Activated gamma-delta T cell treated with anti-CD3 and anti-CD28 coated beads, Interleukin-2, amount 50 U/mL, for 16 hours (primary cell): ENCODE data around the gene FAM111A.

Experiments
- DNase-seq: peaks from one replicate; pipeline ENCODE4 v3.0.0-alpha.2; 2020; ENCODE audit warnings: low read depth

FAM111A gene

DNA sequence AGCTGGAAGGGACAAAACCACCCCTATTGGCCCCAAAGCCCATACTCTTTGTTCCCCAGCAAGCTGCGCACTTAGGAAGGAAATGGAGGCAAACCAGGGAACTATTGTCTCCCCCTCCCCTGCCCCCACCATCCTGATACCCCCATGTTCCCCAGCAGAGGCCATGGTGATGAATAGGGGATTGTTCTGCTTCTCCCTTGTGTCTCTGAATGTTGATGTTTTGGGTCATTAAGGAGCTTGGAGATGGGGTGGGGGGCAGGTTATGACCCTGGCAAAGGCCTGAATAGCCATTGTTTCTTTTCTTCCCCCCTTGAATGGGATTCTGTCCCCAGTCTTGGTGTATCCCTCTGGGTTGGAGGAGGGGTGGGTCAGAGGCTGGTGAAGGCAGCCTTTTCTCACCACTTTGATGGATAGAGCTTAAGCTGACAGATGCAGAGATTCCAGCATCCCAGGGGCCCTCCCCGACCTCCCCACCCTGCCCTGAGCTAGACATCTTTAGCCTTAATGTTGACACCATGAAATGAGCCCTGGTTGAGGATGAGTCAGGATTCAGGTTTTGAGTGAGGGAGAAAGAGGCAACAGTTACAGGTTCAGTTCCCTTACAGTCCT is 37.6 kb downstream of the FAM111A start:
- DNase-seq = no peak

DNA sequence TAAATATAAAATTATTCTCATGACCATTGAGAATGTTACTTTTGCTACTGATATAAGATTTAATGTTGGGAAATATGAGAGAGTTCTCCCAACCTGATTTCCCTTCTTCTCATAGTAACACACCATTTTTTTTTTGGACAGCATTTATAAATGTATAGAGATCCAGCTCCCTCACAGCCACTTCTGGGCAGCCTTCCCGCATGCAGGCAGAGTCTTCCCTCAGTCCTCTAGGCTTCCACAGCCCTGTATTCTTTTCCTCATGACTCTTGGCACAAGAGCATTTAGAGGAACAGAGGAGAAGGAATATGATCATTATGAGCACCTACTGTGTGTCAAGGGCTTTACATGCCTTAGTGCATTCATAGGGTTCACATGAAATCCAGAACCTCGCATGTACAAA is 38.3 kb downstream of the FAM111A start:
- DNase-seq = no peak

DNA sequence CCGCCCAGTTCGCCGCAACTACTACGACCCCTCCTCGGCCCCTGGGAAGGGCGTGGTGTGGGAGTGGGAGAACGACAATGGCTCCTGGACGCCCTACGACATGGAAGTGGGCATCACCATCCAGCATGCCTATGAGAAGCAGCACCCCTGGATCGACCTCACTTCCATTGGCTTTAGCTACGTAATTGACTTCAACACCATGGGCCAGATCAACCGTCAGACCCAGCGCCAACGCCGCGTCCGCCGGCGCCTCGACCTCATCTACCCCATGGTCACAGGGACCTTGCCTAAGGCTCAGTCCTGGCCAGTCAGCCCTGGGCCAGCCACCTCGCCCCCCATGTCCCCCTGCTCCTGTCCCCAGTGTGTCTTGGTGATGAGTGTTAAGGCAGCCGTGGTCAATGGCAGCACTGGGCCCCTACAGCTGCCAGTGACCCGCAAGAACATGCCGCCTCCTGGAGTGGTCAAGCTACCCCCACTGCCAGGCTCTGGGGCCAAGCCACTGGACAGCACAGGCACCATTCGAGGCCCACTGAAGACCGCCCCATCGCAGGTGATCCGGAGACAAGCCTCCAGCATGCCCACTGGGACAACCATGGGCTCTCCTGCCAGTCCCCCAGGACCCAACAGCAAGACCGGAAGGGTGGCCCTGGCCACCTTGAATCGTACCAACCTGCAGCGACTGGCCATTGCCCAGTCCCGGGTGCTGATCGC is 39.2 kb downstream of the FAM111A start:
- no peak for DNase-seq

DNA sequence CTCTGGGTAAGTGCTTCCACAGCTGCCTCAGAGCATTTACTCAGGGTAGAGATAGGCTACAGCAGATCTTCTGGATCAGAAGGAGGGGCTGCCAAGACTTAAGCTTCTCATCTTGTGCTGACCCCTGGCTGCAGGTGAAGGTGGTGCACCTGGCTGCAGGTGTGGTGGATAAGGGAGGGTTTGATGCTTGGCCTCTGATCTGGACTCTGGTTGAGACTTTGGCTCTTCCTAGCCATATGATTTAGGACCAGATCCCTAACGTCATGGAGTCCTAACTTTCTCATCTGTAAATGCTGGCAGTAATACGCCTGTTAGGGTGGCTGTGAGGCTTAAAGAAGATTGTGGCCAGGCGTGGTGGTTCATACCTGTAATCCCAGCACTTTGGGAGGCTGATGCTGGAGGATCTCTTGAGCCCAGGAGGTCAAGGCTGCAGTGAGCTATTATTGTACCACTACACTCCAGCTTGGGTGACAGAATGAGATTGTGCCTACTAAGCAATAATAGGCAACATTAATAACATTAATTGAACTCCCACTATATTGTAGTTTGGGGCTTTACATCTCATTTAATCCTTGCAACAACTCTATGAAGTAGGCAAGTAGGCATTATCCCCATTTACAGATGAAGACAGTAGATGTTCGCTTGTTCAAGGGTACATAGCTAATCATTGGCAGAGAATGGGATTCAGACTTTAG is 39.9 kb downstream of the FAM111A start:
- DNase-seq = no peak

GRCh38 chr11:59183771-59184170 is 41.1 kb downstream of the FAM111A start:
- DNase-seq = no peak

GRCh38 chr11:59184691-59185339 is 42.2 kb downstream of the FAM111A start:
- DNase-seq = no peak

DNA sequence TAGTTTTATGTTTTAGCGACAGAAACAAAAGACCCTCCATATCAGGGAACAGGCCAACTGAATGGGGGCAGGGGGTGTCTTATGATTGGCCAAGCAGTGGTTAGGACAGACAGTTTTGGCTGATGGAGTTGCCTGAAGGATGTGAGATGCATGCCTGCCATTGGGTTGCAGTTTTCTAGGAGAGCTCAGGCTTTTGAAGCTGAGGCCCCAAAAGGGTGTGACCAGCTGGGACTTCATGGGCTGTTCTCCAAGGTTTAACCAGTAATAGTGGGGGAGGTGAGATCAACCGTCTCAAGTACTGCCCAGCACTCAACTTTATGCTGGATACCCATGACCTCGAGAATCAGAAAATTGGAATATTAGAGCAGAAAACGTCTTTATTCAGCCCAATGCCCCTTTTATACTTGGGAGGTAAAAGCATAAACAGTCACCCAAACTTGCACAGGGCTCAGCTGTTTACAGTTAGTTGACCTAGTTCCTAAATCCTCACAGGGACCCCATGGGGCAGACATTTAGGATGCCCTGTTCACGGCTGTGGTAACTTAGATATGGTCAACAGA is 42.8 kb downstream of the FAM111A start:
- DNase-seq = no peak

- peak; percentile 19 for DNase-seq
Measured at GRCh38 chr11:59186130-59186594, 43.5 kb downstream of the FAM111A start.

DNA sequence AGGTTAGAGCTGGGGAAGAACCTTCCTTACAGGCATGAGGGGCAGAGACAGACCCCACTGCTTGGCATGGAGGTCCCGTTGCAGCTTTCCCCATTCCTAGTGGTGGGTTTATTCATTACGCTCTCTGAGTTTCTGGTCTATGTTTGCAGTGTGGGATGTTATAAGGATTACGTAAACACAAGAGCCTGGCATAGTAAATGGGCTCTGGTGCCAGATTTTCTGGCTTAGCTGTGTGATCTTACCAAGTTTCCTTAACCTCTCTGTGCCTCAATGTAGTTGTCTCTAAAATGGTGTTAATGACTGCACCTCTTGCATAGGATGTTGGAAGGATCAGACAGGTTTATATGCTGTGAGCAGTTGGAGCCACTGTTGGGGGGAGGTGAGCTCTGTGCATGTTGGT is 44.4 kb downstream of the FAM111A start:
- DNase-seq = no peak

GRCh38 chr11:59187587-59187986 is 44.9 kb downstream of the FAM111A start:
- DNase-seq = no peak

DNA sequence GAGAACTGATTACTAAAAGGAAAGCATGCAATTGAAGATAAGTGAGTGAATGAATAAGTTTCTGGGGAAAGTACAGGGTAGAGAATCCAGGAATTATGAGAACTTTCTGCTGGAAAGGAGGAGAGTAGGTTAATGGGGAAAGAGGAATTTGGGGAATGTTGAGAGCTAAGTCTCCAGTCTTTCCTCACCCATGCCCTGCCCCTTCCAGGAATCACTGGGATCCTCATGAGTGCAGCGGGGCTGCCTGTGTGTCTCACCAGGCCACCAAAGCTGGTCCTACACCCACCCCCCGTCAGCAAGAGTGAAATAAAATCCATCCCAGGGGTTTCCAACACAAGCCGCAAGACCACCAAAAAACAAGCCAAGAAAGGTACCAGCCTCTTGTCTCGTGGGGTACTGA is 46.3 kb downstream of the FAM111A start:
- DNase-seq = no peak

DNA sequence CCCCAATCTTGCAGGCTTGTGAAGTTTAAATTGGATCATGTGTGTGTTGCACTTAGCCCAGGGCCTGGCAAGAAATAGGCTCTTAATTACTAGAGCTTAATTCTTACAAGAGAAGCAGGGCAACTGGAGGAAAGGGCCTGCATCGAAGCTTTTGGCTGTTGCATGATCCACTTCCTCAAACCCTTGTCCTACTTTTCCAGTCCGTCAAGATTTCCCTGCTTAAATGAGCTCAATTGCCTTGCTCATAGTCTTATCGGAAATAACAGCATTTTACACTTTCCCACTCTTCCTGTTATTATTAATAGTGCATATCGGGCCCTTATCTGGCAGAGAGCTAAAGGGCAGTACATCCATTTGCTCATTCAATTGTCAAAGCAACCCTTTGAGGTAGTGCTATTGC is 47.3 kb downstream of the FAM111A start:
- no peak for DNase-seq

- DNase-seq = no peak
Measured at GRCh38 chr11:59191095-59191494, 48.4 kb downstream of the FAM111A start.

DNA sequence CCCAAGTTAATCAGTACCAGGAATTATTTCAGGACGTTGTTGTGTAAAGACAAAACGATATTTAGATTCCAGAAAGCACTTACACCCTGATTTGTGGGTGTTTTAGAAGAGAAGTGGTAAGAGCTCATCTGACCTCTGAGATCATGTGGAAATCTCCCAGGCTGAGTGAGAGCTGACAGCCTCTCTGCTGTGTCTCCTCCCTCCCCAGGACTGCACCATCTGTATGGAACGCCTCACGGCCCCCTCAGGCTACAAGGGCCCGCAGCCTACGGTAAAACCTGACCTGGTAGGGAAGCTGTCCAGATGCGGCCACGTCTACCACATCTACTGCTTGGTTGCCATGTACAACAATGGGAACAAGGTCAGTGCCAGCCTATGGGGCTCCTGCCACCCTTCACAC is 49.2 kb downstream of the FAM111A start:
- DNase-seq = no peak

DNA sequence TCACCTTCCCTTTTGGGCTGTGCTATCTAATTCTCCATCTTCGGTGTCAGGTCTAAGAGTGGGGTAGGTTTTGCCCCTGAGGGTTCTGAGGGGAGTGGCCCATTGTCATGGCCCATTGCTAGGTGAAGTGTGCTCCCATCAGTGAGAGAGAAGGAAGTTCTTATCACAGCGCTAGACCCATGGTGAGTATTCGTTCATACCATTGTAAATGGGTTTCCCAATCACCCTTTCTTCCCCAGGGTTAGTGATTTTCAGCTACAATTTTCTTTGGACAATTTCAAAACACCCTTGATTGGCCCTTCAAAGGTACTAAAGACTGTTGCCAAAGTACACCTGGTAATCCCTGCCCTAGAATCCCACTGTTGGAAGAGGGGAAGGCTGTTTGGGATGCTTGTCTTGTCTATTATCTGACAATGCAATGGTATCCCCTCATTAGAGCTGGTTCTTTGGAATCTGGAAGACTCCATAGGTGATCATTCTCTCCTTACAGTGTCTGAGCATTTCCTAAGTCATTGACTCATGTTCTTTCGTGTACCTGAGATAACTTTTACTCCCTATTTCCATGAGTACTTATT is 49.9 kb downstream of the FAM111A start:
- no peak for DNase-seq

DNA sequence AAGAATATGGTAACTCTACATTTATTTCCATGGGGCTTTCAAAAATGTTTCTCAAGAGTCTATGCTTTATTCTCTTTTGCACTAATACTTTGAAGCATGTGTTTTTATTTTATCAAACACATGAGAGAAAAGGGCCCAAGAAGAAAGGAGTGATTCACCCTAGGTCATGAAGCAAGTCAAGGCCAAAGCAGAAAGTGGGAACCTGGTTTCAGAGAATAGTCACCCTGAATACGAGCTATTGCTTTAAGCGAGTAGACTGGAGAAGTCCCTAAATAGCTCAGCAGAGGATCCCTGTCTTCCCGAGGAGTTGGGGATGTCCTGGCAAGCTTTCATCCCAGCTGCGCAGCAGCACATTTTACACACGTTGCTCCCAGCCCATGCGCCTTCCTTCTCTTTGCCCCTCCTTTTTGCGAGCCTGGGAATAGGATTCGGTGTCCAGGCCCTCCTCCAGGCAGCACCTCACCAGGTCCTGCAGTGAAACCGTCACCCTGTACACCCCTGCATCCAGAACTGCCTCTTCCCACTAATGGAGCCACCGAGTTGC is 51.0 kb downstream of the FAM111A start:
- no peak for DNase-seq

DNA sequence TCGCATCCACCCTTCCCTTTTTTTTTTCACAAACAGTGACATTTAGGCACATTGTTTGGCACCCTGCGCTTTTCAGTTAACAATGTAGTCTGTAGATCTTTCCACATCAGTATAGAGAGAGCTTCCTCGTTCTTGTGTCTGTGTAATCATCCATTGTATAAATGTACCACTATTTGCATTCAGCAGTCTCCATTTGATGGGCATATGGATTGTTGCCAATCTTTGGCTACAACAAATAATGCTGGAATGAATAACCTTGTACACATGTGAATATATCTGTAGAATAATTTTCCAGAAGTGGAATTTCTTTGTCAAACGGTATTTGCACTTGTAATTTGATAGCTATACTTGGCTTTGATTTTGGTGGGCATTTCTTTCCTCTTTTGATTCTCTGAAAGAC is 52.9 kb downstream of the FAM111A start:
- DNase-seq = no peak

DNA sequence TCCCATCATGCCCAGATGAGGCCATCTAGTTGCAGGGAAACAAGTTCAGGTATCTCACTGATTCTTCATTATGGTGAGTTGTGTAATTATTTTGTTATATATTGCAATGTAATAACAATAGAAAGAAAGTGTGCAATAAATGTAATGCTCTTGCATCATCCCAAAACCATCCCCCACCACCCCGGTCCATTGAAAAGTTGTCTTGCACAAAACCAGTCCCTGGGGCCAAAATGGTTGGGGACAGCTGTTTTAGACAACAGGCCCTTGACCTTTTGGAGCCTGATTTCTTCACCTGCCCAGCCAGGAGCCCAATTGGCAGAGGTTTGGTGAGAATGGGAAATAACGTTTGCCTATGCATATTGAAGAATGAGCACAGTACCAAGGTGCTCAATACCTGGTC is 54.1 kb downstream of the FAM111A start:
- no peak for DNase-seq

- no peak for DNase-seq
Measured at GRCh38 chr11:59197991-59198390, 55.3 kb downstream of the FAM111A start.

DNA sequence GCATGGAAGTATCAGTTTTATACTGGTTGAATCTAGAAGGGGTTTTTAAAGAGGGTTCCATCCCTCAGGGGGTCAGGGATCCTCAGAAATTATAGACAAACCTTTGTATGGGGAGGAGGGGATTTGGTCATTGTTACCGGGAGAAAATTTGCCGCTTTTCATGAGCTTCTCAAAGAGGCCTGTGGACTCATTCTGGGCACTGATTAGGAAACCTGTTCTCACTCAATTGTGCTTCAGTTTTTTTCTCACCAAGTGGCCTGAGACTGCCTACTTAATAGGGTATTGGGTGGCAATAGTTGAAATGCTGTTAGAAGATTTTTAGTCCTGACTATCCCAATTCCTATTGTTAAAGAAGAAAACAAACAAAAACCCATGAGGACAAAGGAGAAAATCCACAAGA is 56.1 kb downstream of the FAM111A start:
- DNase-seq = no peak

- no peak for DNase-seq
Measured at GRCh38 chr11:59199546-59200422, 57.1 kb downstream of the FAM111A start.
